ENCODE results near the gene NT5C2.

- TF ChIP-seq CTCF (IDR thresholded peaks at IDR 0.05): no peak
- TF ChIP-seq POLR2A (IDR thresholded peaks at IDR 0.05): no peak
Measured at GRCh38 chr10:103123282-103124024, 69.6 kb downstream of the NT5C2 start.
